ES-I3 (cell line): ENCODE measurements around the gene CCDC149.

Experiments
- H3K36me3 ChIP-seq: 2 replicates; pipeline ENCODE4 v1.6.1; 2013; ENCODE audit warnings: mild to moderate bottlenecking, low read length, control low read depth, moderate library complexity; ENCODE audit not compliant: insufficient read depth
- H3K4me1 ChIP-seq: 2 replicates; pipeline ENCODE4 v1.6.1; 2013; ENCODE audit warnings: mild to moderate bottlenecking, control low read depth, low read length; ENCODE audit not compliant: insufficient read depth
- H3K9ac ChIP-seq: 2 replicates; pipeline ENCODE4 v1.6.1; 2013; ENCODE audit warnings: low read depth, mild to moderate bottlenecking, low read length, moderate library complexity
- H3K9me3 ChIP-seq: 2 replicates; pipeline ENCODE4 v1.6.1; 2013; ENCODE audit warnings: mild to moderate bottlenecking, low read length, moderate library complexity; ENCODE audit not compliant: control insufficient read depth, insufficient read depth

The CCDC149 gene

DNA sequence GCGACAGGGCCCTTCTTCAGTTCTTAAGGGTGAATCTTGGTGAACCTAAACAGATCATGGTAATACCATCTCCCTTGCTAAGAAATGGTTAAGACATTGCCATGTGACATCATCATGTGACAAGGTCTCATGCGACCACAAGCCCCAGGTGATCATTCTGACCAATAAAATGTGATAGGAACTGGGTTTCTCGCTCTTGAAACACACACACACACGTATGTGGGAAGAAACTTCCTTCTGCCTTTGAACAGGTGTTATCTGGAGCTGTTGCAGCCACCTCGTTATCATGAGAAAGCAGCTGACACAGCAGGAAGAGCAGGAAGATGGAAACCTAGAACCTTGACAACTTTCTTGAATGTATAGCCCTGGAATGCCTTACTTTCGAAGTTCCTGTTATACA lies 107.3 kb downstream of the CCDC149 start:
- no peaks in the 10 kb centered on the region; the same call in 1 of the 2 replicates for H3K36me3 ChIP-seq
- no peaks in the 10 kb centered on the region for H3K9me3 ChIP-seq
- peaks cover 18% of the 10 kb centered on the region for H3K4me1 ChIP-seq
- no peak overlapping the region for H3K9ac ChIP-seq

GRCh38 chr4:24805067-24805466 lies 107.8 kb downstream of the CCDC149 start:
- H3K4me1 ChIP-seq: peaks cover 18% of the 10 kb centered on the region
- no peak overlapping the region for H3K9ac ChIP-seq
- H3K36me3 ChIP-seq: no peaks in the 10 kb centered on the region; the same call in 1 of the 2 replicates
- H3K9me3 ChIP-seq: no peaks in the 10 kb centered on the region

DNA sequence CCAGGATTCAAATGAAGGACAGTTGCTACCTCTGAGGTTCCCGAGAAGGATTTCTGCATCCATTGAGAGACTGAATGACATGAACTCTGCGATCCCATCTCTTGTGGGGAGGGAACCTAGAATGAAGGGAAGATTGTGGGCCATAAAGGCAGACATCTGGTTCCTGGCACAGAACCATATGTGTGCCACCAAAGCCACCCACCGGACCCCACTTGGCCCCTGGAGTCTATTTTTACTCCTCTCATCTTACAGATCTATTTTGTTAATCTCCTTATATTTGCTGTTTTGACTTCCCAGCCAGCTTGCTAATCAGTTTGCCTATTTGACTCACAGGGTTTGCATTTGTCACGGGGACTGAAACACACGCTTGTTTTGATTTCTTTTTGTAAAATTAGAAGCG lies 110.2 kb downstream of the CCDC149 start:
- H3K4me1 ChIP-seq: peaks cover 18% of the 10 kb centered on the region
- no peaks in the 10 kb centered on the region for H3K36me3 ChIP-seq
- H3K9me3 ChIP-seq: no peaks in the 10 kb centered on the region
- H3K9ac ChIP-seq: no peak overlapping the region

GRCh38 chr4:24801136-24801855 lies 111.5 kb downstream of the CCDC149 start:
- H3K36me3 ChIP-seq: no peaks in the 10 kb centered on the region
- no peaks in the 10 kb centered on the region for H3K9me3 ChIP-seq
- peaks cover 18% of the 10 kb centered on the region for H3K4me1 ChIP-seq
- H3K9ac ChIP-seq: no peak overlapping the region

GRCh38 chr4:24800325-24800895 lies 112.4 kb downstream of the CCDC149 start:
- H3K9me3 ChIP-seq: no peaks in the 10 kb centered on the region
- peak overlapping the region; percentile 56 for H3K9ac ChIP-seq
- H3K36me3 ChIP-seq: no peaks in the 10 kb centered on the region
- peaks cover 13% of the 10 kb centered on the region for H3K4me1 ChIP-seq

DNA sequence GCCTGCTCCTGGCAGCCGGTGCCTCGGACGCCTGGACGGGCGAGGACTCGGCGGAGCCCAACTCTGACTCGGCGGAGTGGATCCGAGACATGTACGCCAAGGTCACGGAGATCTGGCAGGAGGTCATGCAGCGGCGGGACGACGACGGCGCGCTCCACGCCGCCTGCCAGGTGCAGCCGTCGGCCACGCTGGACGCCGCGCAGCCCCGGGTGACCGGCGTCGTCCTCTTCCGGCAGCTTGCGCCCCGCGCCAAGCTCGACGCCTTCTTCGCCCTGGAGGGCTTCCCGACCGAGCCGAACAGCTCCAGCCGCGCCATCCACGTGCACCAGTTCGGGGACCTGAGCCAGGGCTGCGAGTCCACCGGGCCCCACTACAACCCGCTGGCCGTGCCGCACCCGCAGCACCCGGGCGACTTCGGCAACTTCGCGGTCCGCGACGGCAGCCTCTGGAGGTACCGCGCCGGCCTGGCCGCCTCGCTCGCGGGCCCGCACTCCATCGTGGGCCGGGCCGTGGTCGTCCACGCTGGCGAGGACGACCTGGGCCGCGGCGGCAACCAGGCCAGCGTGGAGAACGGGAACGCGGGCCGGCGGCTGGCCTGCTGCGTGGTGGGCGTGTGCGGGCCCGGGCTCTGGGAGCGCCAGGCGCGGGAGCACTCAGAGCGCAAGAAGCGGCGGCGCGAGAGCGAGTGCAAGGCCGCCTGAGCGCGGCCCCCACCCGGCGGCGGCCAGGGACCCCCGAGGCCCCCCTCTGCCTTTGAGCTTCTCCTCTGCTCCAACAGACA lies 113.1 kb downstream of the CCDC149 start:
- H3K9ac ChIP-seq: peak overlapping the region; percentile 56; the same call in 1 of the 2 replicates
- H3K9me3 ChIP-seq: no peaks in the 10 kb centered on the region
- H3K36me3 ChIP-seq: no peaks in the 10 kb centered on the region
- H3K4me1 ChIP-seq: peaks cover 13% of the 10 kb centered on the region

- Histone ChIP-seq H3K9ac (no peak overlapping the region), H3K36me3 (no peaks in the 10 kb centered on the region), H3K9me3 (no peaks in the 10 kb centered on the region), H3K4me1 (peaks cover 17% of the 10 kb centered on the region)
Observed at GRCh38 chr4:24799196-24799543, 113.7 kb downstream of the CCDC149 start.

GRCh38 chr4:24798036-24798610 lies 114.7 kb downstream of the CCDC149 start:
- Histone ChIP-seq H3K9me3 (no peaks in the 10 kb centered on the region), H3K4me1 (peaks cover 17% of the 10 kb centered on the region), H3K9ac (no peak overlapping the region), H3K36me3 (no peaks in the 10 kb centered on the region)

DNA sequence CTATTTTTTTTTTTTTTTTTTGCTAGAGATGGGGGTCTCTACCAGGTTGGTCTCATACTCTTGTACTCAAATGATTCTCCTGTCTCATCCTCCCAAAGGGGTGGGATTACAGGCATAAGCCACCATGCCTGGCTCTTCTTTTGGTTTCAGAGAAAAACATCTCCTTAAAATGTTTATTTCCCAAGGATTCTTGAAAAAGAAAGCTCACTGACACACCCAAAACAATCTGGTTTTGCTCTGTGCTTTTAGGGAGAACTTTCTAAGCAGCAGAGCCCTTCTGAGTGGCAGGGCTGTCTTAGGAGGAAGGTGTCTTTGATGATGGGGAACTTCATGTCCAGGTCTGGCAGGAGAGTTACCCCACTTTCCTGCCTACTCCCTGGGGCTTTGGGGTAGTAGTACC lies 116.2 kb downstream of the CCDC149 start:
- H3K36me3 ChIP-seq: no peaks in the 10 kb centered on the region
- no peaks in the 10 kb centered on the region for H3K9me3 ChIP-seq
- H3K4me1 ChIP-seq: peaks cover 17% of the 10 kb centered on the region
- no peak overlapping the region for H3K9ac ChIP-seq

- Histone ChIP-seq H3K9ac (peak overlapping the region; percentile 54; the same call in 1 of the 2 replicates), H3K9me3 (no peaks in the 10 kb centered on the region), H3K4me1 (peaks cover 10% of the 10 kb centered on the region), H3K36me3 (no peaks in the 10 kb centered on the region)
Observed at GRCh38 chr4:24795666-24796381, 117.0 kb downstream of the CCDC149 start.

DNA sequence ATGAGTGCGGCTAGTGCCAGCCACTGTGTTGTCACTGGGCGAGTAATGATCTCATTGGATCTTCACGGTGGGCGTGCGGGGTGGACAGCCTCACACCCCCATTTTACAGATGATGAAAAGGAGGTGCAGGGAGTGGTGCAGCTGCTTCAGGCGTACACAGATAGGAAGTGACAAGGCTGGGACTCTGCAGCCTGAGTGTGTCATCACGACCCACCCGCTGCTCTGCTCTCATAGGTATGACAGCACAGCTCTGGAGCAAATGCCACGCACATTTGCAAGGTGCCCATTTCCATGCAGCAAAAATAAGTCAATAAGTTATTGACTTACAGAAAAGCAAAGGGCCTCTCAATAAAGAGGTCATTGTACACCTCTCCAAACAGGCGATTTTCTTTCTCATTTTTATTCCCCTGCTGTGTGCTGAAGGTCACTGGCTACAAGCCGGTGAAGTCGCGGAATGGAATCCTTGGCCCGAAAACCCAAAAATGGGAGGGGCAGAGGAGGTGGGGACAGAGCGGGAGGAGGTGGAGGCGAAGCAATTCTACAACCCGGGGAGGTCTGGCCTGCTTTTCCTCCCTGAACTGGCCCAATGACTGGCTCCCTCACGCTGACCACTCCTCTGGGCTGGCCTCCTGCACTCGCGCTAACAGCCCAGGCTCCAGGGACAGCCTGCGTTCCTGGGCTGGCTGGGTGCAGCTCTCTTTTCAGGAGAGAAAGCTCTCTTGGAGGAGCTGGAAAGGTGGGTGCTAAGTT lies 117.8 kb downstream of the CCDC149 start, which contains the start of gene SOD3:
SOD3 (plus strand) TSS at position 658 of the 750 bp plus-strand sequence. CDS start 3,949 bp downstream, outside the sequence.
- Histone ChIP-seq H3K9me3 (no peaks in the 10 kb centered on the region), H3K9ac (peak within 1 kb of the TSS; percentile 54; the same call in 1 of the 2 replicates), H3K36me3 (no peaks in the 10 kb centered on the region), H3K4me1 (0 out of 2 replicates have a peak, but pooled peaks cover 7% of the 10 kb centered on the region)

- 0 out of 2 replicates have a peak, but pooled peaks cover 7% of the 10 kb centered on the region for H3K4me1 ChIP-seq
- no peaks in the 10 kb centered on the region for H3K9me3 ChIP-seq
- H3K9ac ChIP-seq: peak overlapping the region; percentile 54; the same call in 1 of the 2 replicates
- no peaks in the 10 kb centered on the region for H3K36me3 ChIP-seq
Observed at GRCh38 chr4:24794480-24794879, 118.4 kb downstream of the CCDC149 start.

DNA sequence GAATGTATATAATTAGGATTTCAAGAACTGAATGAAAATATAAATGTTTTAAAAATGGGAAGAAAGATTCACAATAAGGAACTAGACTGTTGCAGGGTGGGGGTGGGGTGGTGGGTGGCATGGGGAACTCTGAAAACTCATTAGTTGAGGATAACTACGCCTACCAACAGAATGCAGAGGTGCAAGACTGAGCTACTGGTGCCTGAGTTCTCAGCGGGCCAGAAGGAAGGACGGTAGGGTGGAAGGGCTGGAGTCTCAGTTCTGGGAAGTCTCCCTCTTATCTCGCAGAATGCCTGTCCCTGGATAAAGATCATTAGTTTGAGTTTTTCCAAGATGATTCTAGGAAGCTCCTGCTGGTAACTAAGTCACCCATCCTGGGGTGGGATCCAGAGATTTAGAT lies 118.8 kb downstream of the CCDC149 start:
- Histone ChIP-seq H3K9ac (no peak overlapping the region), H3K4me1 (0 out of 2 replicates have a peak, but pooled peaks cover 7% of the 10 kb centered on the region), H3K36me3 (no peaks in the 10 kb centered on the region), H3K9me3 (no peaks in the 10 kb centered on the region)
